Chondrocyte (in vitro differentiated cells): ENCODE results near the gene CIT. TPM values are rescaled to one million over a fixed set of nuclear protein-coding genes. Genes with fewer than 3 reads are reported as not detected.

Source experiments
- DNase-seq: peaks from one replicate; pipeline ENCODE4 v3.0.0; 2021; ENCODE audit warnings: mixed read lengths, low spot score
- H3K27ac Mint-ChIP-seq: one replicate; pipeline ENCODE4 v1.8.0; 2021; ENCODE audit warnings: mild to moderate bottlenecking, moderate library complexity, mixed read lengths; ENCODE audit not compliant: unreplicated experiment
- H3K27me3 Mint-ChIP-seq: 2 replicates; pipeline ENCODE4 v1.8.0; 2021; ENCODE audit warnings: low read depth, mixed read lengths
- H3K36me3 Mint-ChIP-seq: 2 replicates; pipeline ENCODE4 v1.8.0; 2021; ENCODE audit warnings: low read depth, mixed read lengths
- H3K4me1 Mint-ChIP-seq: 2 replicates; pipeline ENCODE4 v1.8.0; 2021; ENCODE audit warnings: low read depth, mild to moderate bottlenecking, mixed read lengths
- H3K4me3 Mint-ChIP-seq: one replicate; pipeline ENCODE4 v1.8.0; 2021; ENCODE audit warnings: mild to moderate bottlenecking, moderate library complexity, mixed read lengths; ENCODE audit not compliant: unreplicated experiment
- H3K9me3 Mint-ChIP-seq: 2 replicates; pipeline ENCODE4 v1.8.0; 2021; ENCODE audit warnings: low read depth, mixed read lengths
- CTCF ChIP-seq: fragments of 200-600 bp; sonication (generic); IDR thresholded peaks from 2 replicates; pipeline ENCODE4 v1.5.0; 2021; ENCODE audit warnings: antibody characterized with exemption, mild to moderate bottlenecking, moderate library complexity
- total RNA-seq: library from RNA; stranded (reverse); gene quantifications from 3 replicates; pipeline ENCODE4 v1.2.1, GENCODE V29; 2021

Gene CIT
- total RNA-seq, 1 donor from 2014 or later = 9.9 TPM

- H3K9me3 Mint-ChIP-seq = no peaks in the 10 kb centered on the region
- peaks cover 17% of the 10 kb centered on the region for H3K4me1 Mint-ChIP-seq
- no peak overlapping the region for H3K27ac Mint-ChIP-seq
- H3K4me3 Mint-ChIP-seq = no peak overlapping the region
- DNase-seq = no peak
- no peaks in the 10 kb centered on the region for H3K27me3 Mint-ChIP-seq
- TF ChIP-seq CTCF = no peak
- H3K36me3 Mint-ChIP-seq = peaks cover 9% of the 10 kb centered on the region
Observed at GRCh38 chr12:119685375-119685774, 191.7 kb downstream of the CIT start.

- peaks cover 14% of the 10 kb centered on the region for H3K36me3 Mint-ChIP-seq
- TF ChIP-seq CTCF = no peak
- peaks cover 17% of the 10 kb centered on the region for H3K4me1 Mint-ChIP-seq
- no peaks in the 10 kb centered on the region for H3K27me3 Mint-ChIP-seq
- no peaks in the 10 kb centered on the region for H3K9me3 Mint-ChIP-seq
- no peak overlapping the region for H3K27ac Mint-ChIP-seq
- no peak for DNase-seq
- H3K4me3 Mint-ChIP-seq = no peak overlapping the region
Observed at GRCh38 chr12:119684711-119685369, 192.3 kb downstream of the CIT start.

- H3K4me1 Mint-ChIP-seq = peaks cover 17% of the 10 kb centered on the region
- no peak overlapping the region for H3K27ac Mint-ChIP-seq
- no peaks in the 10 kb centered on the region for H3K27me3 Mint-ChIP-seq
- H3K4me3 Mint-ChIP-seq = no peak overlapping the region
- H3K9me3 Mint-ChIP-seq = no peaks in the 10 kb centered on the region
- peaks cover 19% of the 10 kb centered on the region for H3K36me3 Mint-ChIP-seq
- no peak for TF ChIP-seq CTCF
- no peak for DNase-seq
Observed at GRCh38 chr12:119683816-119684215, 193.3 kb downstream of the CIT start.

- no peak overlapping the region for H3K27ac Mint-ChIP-seq
- H3K9me3 Mint-ChIP-seq = no peaks in the 10 kb centered on the region
- H3K4me1 Mint-ChIP-seq = peaks cover 17% of the 10 kb centered on the region
- no peak overlapping the region for H3K4me3 Mint-ChIP-seq
- H3K36me3 Mint-ChIP-seq = peaks cover 21% of the 10 kb centered on the region
- H3K27me3 Mint-ChIP-seq = no peaks in the 10 kb centered on the region
- no peak for TF ChIP-seq CTCF
- no peak for DNase-seq
Observed at GRCh38 chr12:119683413-119683812, 193.7 kb downstream of the CIT start.

GRCh38 chr12:119682639-119683252, 194.4 kb downstream of the CIT start:
- Mint-ChIP-seq H3K36me3 (peaks cover 22% of the 10 kb centered on the region), H3K27ac (no peak overlapping the region), H3K4me3 (no peak overlapping the region), H3K9me3 (no peaks in the 10 kb centered on the region), H3K4me1 (peaks cover 17% of the 10 kb centered on the region), H3K27me3 (no peaks in the 10 kb centered on the region)
- no peak for TF ChIP-seq CTCF
- no peak for DNase-seq
